MM.1S (cell line): ENCODE results near the gene ERI3.

Experiments
- DNase-seq: peaks from one replicate; pipeline ENCODE4 v3.0.0-alpha.2; 2015
- H2AFZ ChIP-seq: fragments of 300-600 bp; sonication (generic); 2 replicates; pipeline ENCODE4 v1.6.0; 2016; ENCODE audit warnings: antibody characterized with exemption, low read length
- H3F3A ChIP-seq: fragments of 300-600 bp; sonication (generic); 2 replicates; pipeline ENCODE4 v1.6.1; 2016; ENCODE audit warnings: mild to moderate bottlenecking, antibody characterized with exemption, low read length, moderate library complexity, mixed read lengths; ENCODE audit not compliant: insufficient read depth
- H3K27ac ChIP-seq: fragments of 300-600 bp; sonication (generic); 2 replicates; pipeline ENCODE4 v1.5.1; 2016; ENCODE audit warnings: mild to moderate bottlenecking, low read length
- H3K27me3 ChIP-seq: fragments of 300-600 bp; sonication (generic); replicated peaks from 2 replicates; pipeline ENCODE4 v1.6.0; 2016; ENCODE audit warnings: low read length; ENCODE audit not compliant: insufficient read depth
- H3K36me3 ChIP-seq: fragments of 300-600 bp; sonication (generic); replicated peaks from 2 replicates; pipeline ENCODE4 v1.6.1; 2016; ENCODE audit warnings: mild to moderate bottlenecking, low read length, mixed read lengths; ENCODE audit not compliant: insufficient read depth
- H3K4me1 ChIP-seq: fragments of 300-600 bp; sonication (generic); 2 replicates; pipeline ENCODE4 v1.6.1; 2016; ENCODE audit warnings: low read length, mixed read lengths
- H3K4me2 ChIP-seq: fragments of 300-600 bp; sonication (generic); 2 replicates; pipeline ENCODE4 v1.6.0; 2016; ENCODE audit warnings: low read depth, low read length
- H3K4me3 ChIP-seq: fragments of 300-600 bp; sonication (generic); 2 replicates; pipeline ENCODE4 v1.5.1; 2016; ENCODE audit warnings: low read length, mixed read lengths
- H3K79me2 ChIP-seq: fragments of 300-600 bp; sonication (generic); 2 replicates; pipeline ENCODE4 v1.6.1; 2016; ENCODE audit warnings: mixed run types, low read length, mixed read lengths
- H3K9ac ChIP-seq: fragments of 300-600 bp; sonication (generic); 2 replicates; pipeline ENCODE4 v1.6.1; 2016; ENCODE audit warnings: low read length, mixed read lengths
- H3K9me2 ChIP-seq: fragments of 300-600 bp; sonication (generic); replicated peaks from 2 replicates; pipeline ENCODE4 v1.6.1; 2016; ENCODE audit warnings: mild to moderate bottlenecking, low read length, mixed read lengths; ENCODE audit not compliant: insufficient read depth
- H3K9me3 ChIP-seq: fragments of 300-600 bp; sonication (generic); replicated peaks from 2 replicates; pipeline ENCODE4 v1.6.1; 2016; ENCODE audit warnings: mild to moderate bottlenecking, low read length, mixed read lengths; ENCODE audit not compliant: insufficient read depth
- H4K20me1 ChIP-seq: fragments of 300-600 bp; sonication (generic); 2 replicates; pipeline ENCODE4 v1.6.1; 2016; ENCODE audit warnings: mild to moderate bottlenecking, low read length, moderate library complexity, mixed read lengths; ENCODE audit not compliant: insufficient read depth
- CTCF ChIP-seq: fragments of 300-600 bp; sonication (generic); IDR thresholded peaks from 2 replicates; pipeline ENCODE4 v1.5.1; 2016; ENCODE audit warnings: antibody characterized with exemption, low read length, mixed read lengths
- EZH2 ChIP-seq: fragments of 300-600 bp; sonication (generic); optimal IDR thresholded peaks from 2 replicates; pipeline ENCODE3; 2017; ENCODE audit warnings: low read depth, mild to moderate bottlenecking, antibody characterized with exemption, low read length, mixed read lengths
- EZH2phosphoT487 ChIP-seq: fragments of 300-600 bp; sonication (generic); IDR thresholded peaks from 2 replicates; pipeline ENCODE4 v1.6.1; 2018; ENCODE audit warnings: antibody characterized with exemption, low read length

Gene ERI3

GRCh38 chr1:44239331-44239960, 115.6 kb downstream of the ERI3 start:
- H3K4me1 ChIP-seq, result no peaks in the 10 kb centered on the region
- H3K27ac ChIP-seq, result no peak overlapping the region
- no peak overlapping the region for H3K4me2 ChIP-seq

GRCh38 chr1:44238660-44239059, 116.4 kb downstream of the ERI3 start:
- no peak overlapping the region for H3K9ac ChIP-seq
- H2AFZ ChIP-seq, result no peak overlapping the region
- no peak overlapping the region for H3K4me3 ChIP-seq
- H3K36me3 ChIP-seq, result no peaks in the 10 kb centered on the region
- H3K79me2 ChIP-seq, result no peaks in the 10 kb centered on the region
- no peaks in the 10 kb centered on the region for H3K4me1 ChIP-seq
- H3K4me2 ChIP-seq, result no peak overlapping the region
- TF ChIP-seq EZH2phosphoT487, result no peak
- no peak for TF ChIP-seq EZH2
- no peak for TF ChIP-seq CTCF
- H4K20me1 ChIP-seq, result no peaks in the 10 kb centered on the region
- DNase-seq, result no peak
- no peaks in the 10 kb centered on the region for H3F3A ChIP-seq
- no peaks in the 10 kb centered on the region for H3K9me2 ChIP-seq
- no peaks in the 10 kb centered on the region for H3K9me3 ChIP-seq
- no peak overlapping the region for H3K27ac ChIP-seq
- no peaks in the 10 kb centered on the region for H3K27me3 ChIP-seq

More at GRCh38 chr1:44239331-44239960, 115.6 kb downstream of the ERI3 start:
- no peaks in the 10 kb centered on the region for H3K36me3 ChIP-seq
- H3K9me3 ChIP-seq, result no peaks in the 10 kb centered on the region
- H2AFZ ChIP-seq, result no peak overlapping the region
- no peaks in the 10 kb centered on the region for H4K20me1 ChIP-seq
- DNase-seq, result no peak
- TF ChIP-seq EZH2 (no peak), CTCF (no peak), EZH2phosphoT487 (no peak)
- no peaks in the 10 kb centered on the region for H3K27me3 ChIP-seq
- no peak overlapping the region for H3K4me3 ChIP-seq
- no peaks in the 10 kb centered on the region for H3F3A ChIP-seq
- H3K9me2 ChIP-seq, result no peaks in the 10 kb centered on the region
- no peak overlapping the region for H3K9ac ChIP-seq
- no peaks in the 10 kb centered on the region for H3K79me2 ChIP-seq

GRCh38 chr1:44237721-44238457, 117.2 kb downstream of the ERI3 start:
- no peak for DNase-seq
- TF ChIP-seq CTCF (no peak), EZH2phosphoT487 (no peak), EZH2 (no peak)
- Histone ChIP-seq H4K20me1 (no peaks in the 10 kb centered on the region), H3K9me2 (no peaks in the 10 kb centered on the region), H3K36me3 (no peaks in the 10 kb centered on the region), H3K4me2 (no peak overlapping the region), H3K9me3 (no peaks in the 10 kb centered on the region), H3K4me1 (no peaks in the 10 kb centered on the region), H3K27ac (no peak overlapping the region), H3K9ac (no peak overlapping the region), H3K27me3 (no peaks in the 10 kb centered on the region), H2AFZ (no peak overlapping the region), H3K79me2 (no peaks in the 10 kb centered on the region), H3F3A (no peaks in the 10 kb centered on the region), H3K4me3 (no peak overlapping the region)
